A375 (cell line): ENCODE data around the gene CHCHD2. TPM values are rescaled to one million over a fixed set of nuclear protein-coding genes. Genes with fewer than 3 reads are reported as not detected.

ENCODE experiments used
- small RNA-seq: library from RNA; depleted of rRNA; stranded (forward); fragments of <200 nt; gene quantifications from one replicate; pipeline ENCODE3, GENCODE V24; 2014
- total RNA-seq: library from RNA; depleted of rRNA; stranded (reverse); fragments of >200 nt; shearing (Covaris generic); gene quantifications from 2 replicates; pipeline ENCODE4 v1.2.3, GENCODE V29; 2014; rRNA removed

CHCHD2 gene, protein sequence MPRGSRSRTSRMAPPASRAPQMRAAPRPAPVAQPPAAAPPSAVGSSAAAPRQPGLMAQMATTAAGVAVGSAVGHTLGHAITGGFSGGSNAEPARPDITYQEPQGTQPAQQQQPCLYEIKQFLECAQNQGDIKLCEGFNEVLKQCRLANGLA
- 554 and 573 TPM in 2 replicates for total RNA-seq

DNA sequence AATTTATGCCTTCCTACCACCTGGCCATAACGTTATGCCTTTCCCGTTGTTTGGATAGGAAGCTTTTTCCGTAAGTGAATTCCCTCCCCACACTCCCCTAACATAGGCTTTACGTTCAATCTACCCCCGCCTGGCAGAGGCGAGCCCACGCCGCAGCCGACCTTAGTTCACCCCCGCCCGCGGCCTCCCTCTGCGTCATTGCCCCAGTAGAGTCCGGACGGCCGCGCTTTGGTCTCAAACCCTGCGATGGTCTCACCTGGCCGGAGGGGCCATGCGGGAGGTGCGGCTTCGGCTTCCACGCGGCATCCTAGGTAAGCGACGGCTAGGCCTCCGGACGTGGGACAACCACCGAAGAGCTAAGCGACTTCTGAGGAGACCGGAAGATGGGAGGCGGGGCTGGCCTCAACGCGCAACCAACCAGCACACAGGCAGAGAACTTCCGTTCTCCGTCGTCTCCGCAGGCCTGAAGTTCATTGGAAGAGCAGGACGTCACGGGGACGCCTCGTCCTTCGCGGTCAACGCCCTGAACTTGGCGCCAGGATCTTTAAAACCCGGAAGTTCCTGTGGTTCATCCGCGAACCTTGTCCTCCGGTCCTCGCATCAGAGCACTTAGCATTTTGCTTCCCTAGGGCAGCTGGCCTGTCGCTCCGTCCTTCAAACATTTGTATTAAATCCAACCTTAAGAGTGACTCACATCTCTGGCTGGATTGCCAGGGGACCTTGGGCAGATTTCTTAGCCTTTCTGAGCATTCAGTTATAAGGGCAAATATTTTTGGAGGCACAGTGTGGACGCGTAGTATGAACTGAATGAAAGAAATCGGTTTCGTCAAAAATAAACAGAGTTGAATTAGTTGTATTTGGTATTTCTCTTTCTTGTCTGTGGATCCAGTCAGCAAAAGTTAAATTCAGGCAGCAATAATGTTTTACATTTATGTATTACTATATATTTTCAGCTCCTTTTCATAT is at the start of gene CHCHD2:
CHCHD2 (minus strand) TSS at position 369 of the 966 bp plus-strand sequence; CDS start at position 306, 63 bp downstream.

GRCh38 chr7:56115852-56116538 is 9.7 kb upstream of the CHCHD2 start, which contains the start of gene NUPR2:
TSS of gene NUPR2 (minus strand) at chr7:56116417. CDS start at chr7:56116314, 103 bp downstream.

GRCh38 chr7:56092789-56093531 is 13.3 kb downstream of the CHCHD2 start, which contains the start of gene PHKG1:
TSS of gene PHKG1 (minus strand) at chr7:56092952. CDS start at chr7:56088941, 4,011 bp downstream.

DNA sequence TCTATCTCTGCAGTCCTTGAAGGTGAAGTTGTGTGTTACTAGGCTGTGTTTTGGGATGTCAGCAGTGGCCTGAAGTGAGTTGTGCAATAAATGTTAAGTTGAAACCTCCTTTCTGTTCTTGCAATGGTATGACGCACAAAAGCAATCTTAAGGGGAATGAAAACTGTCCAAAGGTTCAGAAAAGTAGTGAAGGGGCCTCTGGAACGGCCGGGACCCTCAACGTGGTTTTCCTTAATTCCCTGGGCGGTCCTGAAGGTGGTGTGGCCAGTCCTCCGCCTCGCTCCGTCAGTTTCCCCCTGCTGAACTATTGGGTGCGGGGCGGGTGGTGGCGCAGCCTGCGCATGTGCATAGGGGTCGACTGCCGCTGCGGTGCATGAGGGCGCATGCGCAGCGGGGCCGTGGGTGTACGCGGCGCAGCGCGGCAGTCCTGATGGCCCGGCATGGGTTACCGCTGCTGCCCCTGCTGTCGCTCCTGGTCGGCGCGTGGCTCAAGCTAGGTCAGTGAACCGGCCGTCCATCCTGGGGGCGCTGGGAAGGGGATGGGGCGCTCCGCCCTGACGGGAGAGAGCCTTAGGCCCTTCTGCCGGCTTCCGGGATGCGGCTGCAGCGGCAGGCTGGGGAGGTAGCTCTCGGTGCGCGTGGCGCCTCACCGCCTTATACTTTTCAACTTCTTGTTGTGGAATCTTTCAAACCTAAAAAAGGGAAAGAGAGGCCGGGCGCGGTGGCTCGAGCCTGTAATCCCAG is 42.2 kb downstream of the CHCHD2 start, which contains the start of gene SUMF2:
SUMF2 (plus strand) TSS at position 405 of the 744 bp plus-strand sequence; CDS start at position 431, 26 bp downstream.

Small RNA genes lying within 50 kb of the gene (small RNA-seq; reads per million reads assigned to genes)
- gene SNORA15: not detected
- 0.80 reads per million, percentile 47 among the genes with 10 or more reads in this experiment for gene SNORA22B

Other genes starting within 250 kb of the CHCHD2 start
- gene SEPTIN14, start 243.7 kb downstream of the CHCHD2 start, total RNA-seq: 0.08 TPM in 1 of 2 replicates, not detected in the other
- 2.0 and 4.1 TPM in 2 replicates for gene ZNF713, start 219.0 kb downstream of the CHCHD2 start, total RNA-seq
- 18.1 and 20.4 TPM in 2 replicates for gene MRPS17, start 154.6 kb downstream of the CHCHD2 start, total RNA-seq
- 30.0 and 40.0 TPM in 2 replicates for gene NIPSNAP2, start 141.9 kb downstream of the CHCHD2 start, total RNA-seq
- 218 and 255 TPM in 2 replicates for gene PSPH, start 55.0 kb downstream of the CHCHD2 start, total RNA-seq
- 295 and 299 TPM in 2 replicates for gene CCT6A, start 54.7 kb downstream of the CHCHD2 start, total RNA-seq
- 181 and 183 TPM in 2 replicates for gene SUMF2, start 42.2 kb downstream of the CHCHD2 start, total RNA-seq
- gene PHKG1, start 13.5 kb downstream of the CHCHD2 start, total RNA-seq: 0.50 TPM in 1 of 2 replicates, not detected in the other
- gene NUPR2, start 9.9 kb upstream of the CHCHD2 start, total RNA-seq: not detected in 2 replicates